H1 (cell line): ENCODE results near the gene KRT84. TPM values are rescaled to one million over a fixed set of nuclear protein-coding genes. Genes with fewer than 3 reads are reported as not detected.

Experiments used
- CTCF ChIA-PET: fragments of 300-600 bp; sonication (Branson Sonifier 250); formaldehyde crosslinking; loops from one replicate; lab custom pipeline; 2021; ENCODE audit not compliant: partially characterized antibody; lab: Charles Lee
- POLR2A ChIA-PET: fragments of 300-600 bp; sonication (Branson Sonifier 250); formaldehyde crosslinking; loops from one replicate; lab custom pipeline; 2021; ENCODE audit warnings: inconsistent platforms; ENCODE audit not compliant: partially characterized antibody; lab: Charles Lee
- DNase-seq, 2 experiments: peaks; one replicate each; pipeline versions ENCODE4 v3.0.0 to v3.0.0-alpha.2; 2010 to 2022; ENCODE audit warnings: low spot score in 2 of 2, low read depth in 1 of 2, mixed read lengths in 1 of 2
- FAIRE-seq: peaks from 2 replicates; lab custom pipeline; 2011; peaks lifted over from hg19 to GRCh38; lab: Jason Lieb, UNC
- H2AFZ ChIP-seq: 2 replicates; pipeline ENCODE4 v1.8.1; 2012; ENCODE audit warnings: low read length, inconsistent platforms
- H2AK5ac ChIP-seq: 2 replicates; pipeline ENCODE4 v1.6.1; 2013; ENCODE audit warnings: low read depth, low read length
- H2BK120ac ChIP-seq: replicated peaks from 2 replicates; pipeline ENCODE3; 2013; ENCODE audit warnings: low read depth, low read length, inconsistent platforms
- H2BK12ac ChIP-seq: 2 replicates; pipeline ENCODE4 v1.6.1; 2013; ENCODE audit warnings: low read depth, low read length
- H2BK15ac ChIP-seq: 2 replicates; pipeline ENCODE4 v1.6.1; 2013; ENCODE audit warnings: low read length
- H2BK20ac ChIP-seq: 2 replicates; pipeline ENCODE4 v1.6.1; 2013; ENCODE audit warnings: low read length
- H2BK5ac ChIP-seq: 2 replicates; pipeline ENCODE4 v1.6.1; 2013; ENCODE audit warnings: low read depth, low read length
- H3K14ac ChIP-seq: 2 replicates; pipeline ENCODE4 v1.6.1; 2013; ENCODE audit warnings: inconsistent platforms; ENCODE audit not compliant: insufficient read length
- H3K18ac ChIP-seq: 2 replicates; pipeline ENCODE4 v1.6.1; 2013; ENCODE audit warnings: low read length; ENCODE audit errors: extremely low read depth
- H3K23ac ChIP-seq: 2 replicates; pipeline ENCODE4 v1.6.1; 2013; ENCODE audit warnings: inconsistent platforms; ENCODE audit not compliant: insufficient read length
- H3K23me2 ChIP-seq: 2 replicates; pipeline ENCODE4 v1.6.1; 2013; ENCODE audit warnings: low read depth, low read length
- H3K27ac ChIP-seq: 2 replicates; pipeline ENCODE4 v1.6.1; 2011; ENCODE audit warnings: low read depth, low read length, inconsistent platforms
- H3K27me3 ChIP-seq, 4 experiments: replicated peaks in 1 of 4; 1 replicate in 1 of 4; 2 replicates in 3 of 4; pipeline versions ENCODE4 v1.6.1 to v1.8.1; 2011 to 2013; ENCODE audit warnings: low read length in 3 of 4, mild to moderate bottlenecking in 3 of 4, inconsistent platforms in 2 of 4, mixed read lengths in 2 of 4, moderate library complexity in 1 of 4; ENCODE audit not compliant: control insufficient read depth in 3 of 4, insufficient read depth in 3 of 4; ENCODE audit errors: extremely low read depth in 1 of 4
- H3K36me3 ChIP-seq, 4 experiments: 2 replicates each; pipeline versions ENCODE4 v1.6.1 to v1.8.1; 2011 to 2013; ENCODE audit warnings: mild to moderate bottlenecking in 4 of 4, low read length in 3 of 4, moderate library complexity in 2 of 4, control low read depth in 1 of 4, inconsistent platforms in 1 of 4; ENCODE audit not compliant: insufficient read depth in 4 of 4, control insufficient read depth in 2 of 4
- H3K4ac ChIP-seq: replicated peaks from 2 replicates; pipeline ENCODE3; 2013; ENCODE audit warnings: low read length, low read depth, mixed read lengths, inconsistent platforms; ENCODE audit not compliant: insufficient read length
- H3K4me1 ChIP-seq, 4 experiments: replicated peaks in 1 of 4; 1 replicate in 1 of 4; 2 replicates in 3 of 4; pipeline versions ENCODE4 v1.6.1 to v1.8.1; 2011 to 2013; ENCODE audit warnings: low read length in 3 of 4, inconsistent platforms in 2 of 4, mixed read lengths in 1 of 4; ENCODE audit not compliant: insufficient read depth in 4 of 4, control insufficient read depth in 3 of 4
- H3K4me2 ChIP-seq, 2 experiments: 2 replicates each; pipeline versions ENCODE4 v1.6.1 to v1.8.1; 2011 to 2013; ENCODE audit warnings: low read depth in 2 of 2, low read length in 2 of 2, control low read depth in 1 of 2, inconsistent platforms in 1 of 2, mild to moderate bottlenecking in 1 of 2; ENCODE audit not compliant: insufficient read depth in 1 of 2
- H3K4me3 ChIP-seq, 4 experiments: fragments of 200-600, 300-600 bp in 1 of 4; sonication (generic), shearing (Covaris generic), sonication (Bioruptor Twin) in 1 of 4; 2 replicates each; pipeline versions ENCODE4 v1.5.1 to v1.8.1; 2011 to 2016; ENCODE audit warnings: low read length in 4 of 4, low read depth in 3 of 4, control low read depth in 2 of 4, inconsistent platforms in 2 of 4, mild to moderate bottlenecking in 2 of 4, mixed read lengths in 1 of 4, moderate library complexity in 1 of 4; ENCODE audit not compliant: insufficient read depth in 2 of 4; ENCODE audit errors: extremely low read depth in 1 of 4
- H3K56ac ChIP-seq: replicated peaks from 2 replicates; pipeline ENCODE3; 2013; ENCODE audit warnings: low read depth, mild to moderate bottlenecking, mixed read lengths, low read length, inconsistent platforms; ENCODE audit not compliant: insufficient read length
- H3K79me1 ChIP-seq: 2 replicates; pipeline ENCODE4 v1.6.1; 2013; ENCODE audit warnings: low read depth, low read length, control low read depth
- H3K79me2 ChIP-seq, 2 experiments: 2 replicates each; pipeline versions ENCODE4 v1.6.1 to v1.8.1; 2012 to 2013; ENCODE audit warnings: low read length in 2 of 2, mild to moderate bottlenecking in 2 of 2, inconsistent platforms in 1 of 2; ENCODE audit not compliant: insufficient read depth in 2 of 2, control insufficient read depth in 1 of 2
- H3K9ac ChIP-seq, 4 experiments: replicated peaks in 1 of 4; 1 replicate in 1 of 4; 2 replicates in 3 of 4; pipeline versions ENCODE4 v1.6.1 to v1.8.1; 2011 to 2013; ENCODE audit warnings: low read depth in 3 of 4, low read length in 3 of 4, control low read depth in 2 of 4, mild to moderate bottlenecking in 2 of 4, moderate library complexity in 2 of 4, inconsistent platforms in 1 of 4; ENCODE audit errors: extremely low read depth in 1 of 4
- H3K9me3 ChIP-seq, 2 experiments: 2 replicates each; pipeline versions ENCODE4 v1.6.1 to v1.8.1; 2012 to 2013; ENCODE audit warnings: mild to moderate bottlenecking in 2 of 2, moderate library complexity in 2 of 2, control low read depth in 1 of 2, inconsistent platforms in 1 of 2, low read depth in 1 of 2, low read length in 1 of 2, mixed read lengths in 1 of 2; ENCODE audit not compliant: insufficient read depth in 2 of 2
- H4K20me1 ChIP-seq, 2 experiments: replicated peaks in 1 of 2; 2 replicates each; pipeline versions ENCODE3 to v1.8.1; 2011 to 2013; ENCODE audit warnings: inconsistent platforms in 2 of 2, low read length in 2 of 2, mild to moderate bottlenecking in 1 of 2; ENCODE audit not compliant: insufficient read depth in 2 of 2, control insufficient read depth in 1 of 2
- H4K5ac ChIP-seq: 2 replicates; pipeline ENCODE4 v1.6.1; 2013; ENCODE audit warnings: low read length, low read depth, mixed read lengths, inconsistent platforms; ENCODE audit not compliant: insufficient read length
- H4K8ac ChIP-seq: 2 replicates; pipeline ENCODE4 v1.8.0; 2013; ENCODE audit warnings: mild to moderate bottlenecking, moderate library complexity, low read length, inconsistent platforms; ENCODE audit not compliant: insufficient read depth; ENCODE audit errors: extremely low read depth
- H4K91ac ChIP-seq: replicated peaks from 2 replicates; pipeline ENCODE3; 2013; ENCODE audit warnings: low read length, mixed read lengths, inconsistent platforms; ENCODE audit not compliant: insufficient read length
- ATF3 ChIP-seq: IDR thresholded peaks from 2 replicates; pipeline ENCODE4 v1.6.1; 2011; ENCODE audit warnings: low read depth, mild to moderate bottlenecking, low read length; ENCODE audit not compliant: insufficient read depth
- CBX8 ChIP-seq: fragments of 300-800, 300-1000 bp; sonication (generic); IDR thresholded peaks from 2 replicates; pipeline ENCODE4 v1.7.1; 2016; ENCODE audit warnings: low read depth, low read length, borderline replicate concordance
- CEBPB ChIP-seq: IDR thresholded peaks from 2 replicates; pipeline ENCODE4 v1.6.1; 2012; ENCODE audit warnings: low read depth, low read length
- CHD2 ChIP-seq: IDR thresholded peaks from 2 replicates; pipeline ENCODE4 v1.6.1; 2012; ENCODE audit warnings: low read length, improper control_type of control experiment
- KDM1A ChIP-seq: fragments of 200-600, 300-600 bp; sonication (generic); IDR thresholded peaks from 2 replicates; pipeline ENCODE4 v1.7.1; 2016; ENCODE audit warnings: mild to moderate bottlenecking, low read length, borderline replicate concordance
- NRF1 ChIP-seq: IDR thresholded peaks from 2 replicates; pipeline ENCODE4 v1.6.1; 2011; ENCODE audit warnings: mild to moderate bottlenecking, low read depth, low read length, improper control_type of control experiment
- PHF8 ChIP-seq: fragments of 200-600 bp; sonication (generic); conservative IDR thresholded peaks from 2 replicates; pipeline ENCODE4 v1.7.1; 2012; ENCODE audit warnings: low read depth, mild to moderate bottlenecking, inconsistent platforms, low read length, moderate library complexity
- RXRA ChIP-seq: IDR thresholded peaks from 2 replicates; pipeline ENCODE4 v1.6.1; 2011; ENCODE audit warnings: low read depth, mild to moderate bottlenecking, low read length, moderate library complexity; ENCODE audit not compliant: insufficient read depth
- SIRT6 ChIP-seq: IDR thresholded peaks from one replicate; pipeline ENCODE4 v1.7.1; 2012; ENCODE audit warnings: low read length, inconsistent platforms
- SIX5 ChIP-seq: IDR thresholded peaks from 2 replicates; pipeline ENCODE4 v1.6.1; 2011; ENCODE audit warnings: mild to moderate bottlenecking, low read depth, low read length
- USF2 ChIP-seq: IDR thresholded peaks from 2 replicates; pipeline ENCODE4 v1.6.1; 2011; ENCODE audit warnings: low read length, improper control_type of control experiment
- WGBS, 2 experiments: shearing (Covaris generic) in 1 of 2; methylation state at CpG; one replicate each; pipeline versions ENCODE4 v1.1.6 to v1.1.7; 2013 to 2015; ENCODE audit warnings: low lambda C conversion rate in 2 of 2, mixed read lengths in 2 of 2, inconsistent platforms in 1 of 2, low coverage in 1 of 2, missing lambda C conversion rate in 1 of 2; ENCODE audit not compliant: insufficient replicate concordance in 2 of 2, insufficient coverage in 1 of 2, insufficient read length in 1 of 2; ENCODE audit errors: extremely low coverage in 1 of 2, missing lambda C conversion rate in 1 of 2; 5-methylcytosine and 5-hydroxymethylcytosine counted together
- polyA plus RNA-seq, 7 experiments: library from polyadenylated mRNA; depleted of rRNA in 3 of 7; stranded (reverse) in 5 of 7; unstranded in 2 of 7; fragments of >200 nt in 5 of 7; fragments of 200-250 nt in 2 of 7; gene quantifications; 1 replicate in 5 of 7; 2 replicates in 1 of 7; 4 replicates in 1 of 7; pipeline versions ENCODE4 v1.2.1 to v1.2.3, GENCODE V29; 2011 to 2013; ENCODE audit warnings: missing spikeins in 2 of 7, mixed read lengths in 2 of 7
- total RNA-seq: library from RNA; stranded (reverse); fragmentation: NEBNext Ultra II Directional; extraction: Animal tissue kit (Norgen Biotek cat#: 25700); gene quantifications from 2 replicates; pipeline ENCODE4 v1.2.1, GENCODE V29; 2021

Gene KRT84
- total and polyA plus RNA-seq, 2 of the 8 experiments (the other 6 are each of a cell fraction or from before 2014, with no cell fraction given) = not detected

GRCh38 chr12:52399756-52400155 lies 14.3 kb upstream of the KRT84 start:
- Histone ChIP-seq H3K4me3 (no peak overlapping the region), H3K4me1 (peaks cover 0 to 5% (median under 1%) of the 10 kb centered on the region in 4 experiments; a peak in 2 of 7 replicates), H2AFZ (no peak overlapping the region), H3K27ac (no peak overlapping the region), H3K27me3 (peaks cover 0 to 4% (median 0%) of the 10 kb centered on the region in 4 experiments; a peak in 2 of 7 replicates), H3K9me3 (no peaks in the 10 kb centered on the region), H3K4ac (no peak overlapping the region), H3K56ac (no peak overlapping the region), H3K79me2 (no peaks in the 10 kb centered on the region), H3K36me3 (no peaks in the 10 kb centered on the region), H2BK5ac (no peak overlapping the region), H2BK12ac (no peak overlapping the region), H2BK120ac (no peak overlapping the region), H4K5ac (no peak overlapping the region), H3K23me2 (peaks cover 3% of the 10 kb centered on the region; the same call in 1 of the 2 replicates), H2BK15ac (no peak overlapping the region), H4K91ac (no peak overlapping the region), H3K9ac (no peak overlapping the region), H4K20me1 (no peaks in the 10 kb centered on the region), H3K18ac (no peak overlapping the region), H2BK20ac (no peak overlapping the region), H3K23ac (no peak overlapping the region), H3K14ac (no peak overlapping the region), H3K4me2 (no peak overlapping the region), H4K8ac (no peak overlapping the region), H2AK5ac (no peak overlapping the region), H3K79me1 (no peaks in the 10 kb centered on the region)
- POLR2A ChIA-PET = no interaction called here
- no peak for DNase-seq
- FAIRE-seq = no peak
- CTCF ChIA-PET = interaction anchor here (0.9 to 11.3 kb wide), 11 partner anchors 9 to 479 kb away, joined by 3 to 112 read pairs (median 3); partner anchors contain the start of genes KRT71 and KRT85
- 89% methylated on average over 16 of the region's 16 CpGs; no CpG with 5 or more reads in 1 of the 2 experiments for WGBS, 2 experiments
- TF ChIP-seq PHF8 = no peak
- no peak for TF ChIP-seq SIX5
- no peak for TF ChIP-seq NRF1
- TF ChIP-seq KDM1A = no peak
- TF ChIP-seq CBX8 = no peak
- TF ChIP-seq RXRA = no peak
- no peak for TF ChIP-seq CHD2
- no peak for TF ChIP-seq USF2
- TF ChIP-seq CEBPB = no peak
- TF ChIP-seq ATF3 = no peak
- no peak for TF ChIP-seq SIRT6
